H1 (cell line): Measurements from ENCODE around the gene CARD18. TPM values are rescaled to one million over a fixed set of nuclear protein-coding genes. Genes with fewer than 3 reads are reported as not detected.

Source experiments
- CTCF ChIA-PET: fragments of 300-600 bp; sonication (Branson Sonifier 250); formaldehyde crosslinking; loops from one replicate; lab custom pipeline; 2021; ENCODE audit not compliant: partially characterized antibody; lab: Charles Lee
- POLR2A ChIA-PET: fragments of 300-600 bp; sonication (Branson Sonifier 250); formaldehyde crosslinking; loops from one replicate; lab custom pipeline; 2021; ENCODE audit warnings: inconsistent platforms; ENCODE audit not compliant: partially characterized antibody; lab: Charles Lee
- DNase-seq, 2 experiments: peaks; one replicate each; pipeline versions ENCODE4 v3.0.0 to v3.0.0-alpha.2; 2010 to 2022; ENCODE audit warnings: low spot score in 2 of 2, low read depth in 1 of 2, mixed read lengths in 1 of 2
- FAIRE-seq: peaks from 2 replicates; lab custom pipeline; 2011; peaks lifted over from hg19 to GRCh38; lab: Jason Lieb, UNC
- H2AFZ ChIP-seq: 2 replicates; pipeline ENCODE4 v1.8.1; 2012; ENCODE audit warnings: low read length, inconsistent platforms
- H2AK5ac ChIP-seq: 2 replicates; pipeline ENCODE4 v1.6.1; 2013; ENCODE audit warnings: low read depth, low read length
- H2BK120ac ChIP-seq: replicated peaks from 2 replicates; pipeline ENCODE3; 2013; ENCODE audit warnings: low read depth, low read length, inconsistent platforms
- H2BK12ac ChIP-seq: 2 replicates; pipeline ENCODE4 v1.6.1; 2013; ENCODE audit warnings: low read depth, low read length
- H2BK15ac ChIP-seq: 2 replicates; pipeline ENCODE4 v1.6.1; 2013; ENCODE audit warnings: low read length
- H2BK20ac ChIP-seq: 2 replicates; pipeline ENCODE4 v1.6.1; 2013; ENCODE audit warnings: low read length
- H2BK5ac ChIP-seq: 2 replicates; pipeline ENCODE4 v1.6.1; 2013; ENCODE audit warnings: low read depth, low read length
- H3K14ac ChIP-seq: 2 replicates; pipeline ENCODE4 v1.6.1; 2013; ENCODE audit warnings: inconsistent platforms; ENCODE audit not compliant: insufficient read length
- H3K18ac ChIP-seq: 2 replicates; pipeline ENCODE4 v1.6.1; 2013; ENCODE audit warnings: low read length; ENCODE audit errors: extremely low read depth
- H3K23ac ChIP-seq: 2 replicates; pipeline ENCODE4 v1.6.1; 2013; ENCODE audit warnings: inconsistent platforms; ENCODE audit not compliant: insufficient read length
- H3K23me2 ChIP-seq: 2 replicates; pipeline ENCODE4 v1.6.1; 2013; ENCODE audit warnings: low read depth, low read length
- H3K27ac ChIP-seq: 2 replicates; pipeline ENCODE4 v1.6.1; 2011; ENCODE audit warnings: low read depth, low read length, inconsistent platforms
- H3K27me3 ChIP-seq, 4 experiments: replicated peaks in 1 of 4; 1 replicate in 1 of 4; 2 replicates in 3 of 4; pipeline versions ENCODE4 v1.6.1 to v1.8.1; 2011 to 2013; ENCODE audit warnings: low read length in 3 of 4, mild to moderate bottlenecking in 3 of 4, inconsistent platforms in 2 of 4, mixed read lengths in 2 of 4, moderate library complexity in 1 of 4; ENCODE audit not compliant: control insufficient read depth in 3 of 4, insufficient read depth in 3 of 4; ENCODE audit errors: extremely low read depth in 1 of 4
- H3K36me3 ChIP-seq, 4 experiments: 2 replicates each; pipeline versions ENCODE4 v1.6.1 to v1.8.1; 2011 to 2013; ENCODE audit warnings: mild to moderate bottlenecking in 4 of 4, low read length in 3 of 4, moderate library complexity in 2 of 4, control low read depth in 1 of 4, inconsistent platforms in 1 of 4; ENCODE audit not compliant: insufficient read depth in 4 of 4, control insufficient read depth in 2 of 4
- H3K4ac ChIP-seq: replicated peaks from 2 replicates; pipeline ENCODE3; 2013; ENCODE audit warnings: low read length, low read depth, mixed read lengths, inconsistent platforms; ENCODE audit not compliant: insufficient read length
- H3K4me1 ChIP-seq, 4 experiments: replicated peaks in 1 of 4; 1 replicate in 1 of 4; 2 replicates in 3 of 4; pipeline versions ENCODE4 v1.6.1 to v1.8.1; 2011 to 2013; ENCODE audit warnings: low read length in 3 of 4, inconsistent platforms in 2 of 4, mixed read lengths in 1 of 4; ENCODE audit not compliant: insufficient read depth in 4 of 4, control insufficient read depth in 3 of 4
- H3K4me2 ChIP-seq, 2 experiments: 2 replicates each; pipeline versions ENCODE4 v1.6.1 to v1.8.1; 2011 to 2013; ENCODE audit warnings: low read depth in 2 of 2, low read length in 2 of 2, control low read depth in 1 of 2, inconsistent platforms in 1 of 2, mild to moderate bottlenecking in 1 of 2; ENCODE audit not compliant: insufficient read depth in 1 of 2
- H3K4me3 ChIP-seq, 4 experiments: fragments of 200-600, 300-600 bp in 1 of 4; sonication (generic), shearing (Covaris generic), sonication (Bioruptor Twin) in 1 of 4; 2 replicates each; pipeline versions ENCODE4 v1.5.1 to v1.8.1; 2011 to 2016; ENCODE audit warnings: low read length in 4 of 4, low read depth in 3 of 4, control low read depth in 2 of 4, inconsistent platforms in 2 of 4, mild to moderate bottlenecking in 2 of 4, mixed read lengths in 1 of 4, moderate library complexity in 1 of 4; ENCODE audit not compliant: insufficient read depth in 2 of 4; ENCODE audit errors: extremely low read depth in 1 of 4
- H3K56ac ChIP-seq: replicated peaks from 2 replicates; pipeline ENCODE3; 2013; ENCODE audit warnings: low read depth, mild to moderate bottlenecking, mixed read lengths, low read length, inconsistent platforms; ENCODE audit not compliant: insufficient read length
- H3K79me1 ChIP-seq: 2 replicates; pipeline ENCODE4 v1.6.1; 2013; ENCODE audit warnings: low read depth, low read length, control low read depth
- H3K79me2 ChIP-seq, 2 experiments: 2 replicates each; pipeline versions ENCODE4 v1.6.1 to v1.8.1; 2012 to 2013; ENCODE audit warnings: low read length in 2 of 2, mild to moderate bottlenecking in 2 of 2, inconsistent platforms in 1 of 2; ENCODE audit not compliant: insufficient read depth in 2 of 2, control insufficient read depth in 1 of 2
- H3K9ac ChIP-seq, 4 experiments: replicated peaks in 1 of 4; 1 replicate in 1 of 4; 2 replicates in 3 of 4; pipeline versions ENCODE4 v1.6.1 to v1.8.1; 2011 to 2013; ENCODE audit warnings: low read depth in 3 of 4, low read length in 3 of 4, control low read depth in 2 of 4, mild to moderate bottlenecking in 2 of 4, moderate library complexity in 2 of 4, inconsistent platforms in 1 of 4; ENCODE audit errors: extremely low read depth in 1 of 4
- H3K9me3 ChIP-seq, 2 experiments: 2 replicates each; pipeline versions ENCODE4 v1.6.1 to v1.8.1; 2012 to 2013; ENCODE audit warnings: mild to moderate bottlenecking in 2 of 2, moderate library complexity in 2 of 2, control low read depth in 1 of 2, inconsistent platforms in 1 of 2, low read depth in 1 of 2, low read length in 1 of 2, mixed read lengths in 1 of 2; ENCODE audit not compliant: insufficient read depth in 2 of 2
- H4K20me1 ChIP-seq, 2 experiments: replicated peaks in 1 of 2; 2 replicates each; pipeline versions ENCODE3 to v1.8.1; 2011 to 2013; ENCODE audit warnings: inconsistent platforms in 2 of 2, low read length in 2 of 2, mild to moderate bottlenecking in 1 of 2; ENCODE audit not compliant: insufficient read depth in 2 of 2, control insufficient read depth in 1 of 2
- H4K5ac ChIP-seq: 2 replicates; pipeline ENCODE4 v1.6.1; 2013; ENCODE audit warnings: low read length, low read depth, mixed read lengths, inconsistent platforms; ENCODE audit not compliant: insufficient read length
- H4K8ac ChIP-seq: 2 replicates; pipeline ENCODE4 v1.8.0; 2013; ENCODE audit warnings: mild to moderate bottlenecking, moderate library complexity, low read length, inconsistent platforms; ENCODE audit not compliant: insufficient read depth; ENCODE audit errors: extremely low read depth
- H4K91ac ChIP-seq: replicated peaks from 2 replicates; pipeline ENCODE3; 2013; ENCODE audit warnings: low read length, mixed read lengths, inconsistent platforms; ENCODE audit not compliant: insufficient read length
- CBX8 ChIP-seq: fragments of 300-800, 300-1000 bp; sonication (generic); IDR thresholded peaks from 2 replicates; pipeline ENCODE4 v1.7.1; 2016; ENCODE audit warnings: low read depth, low read length, borderline replicate concordance
- CEBPB ChIP-seq: IDR thresholded peaks from 2 replicates; pipeline ENCODE4 v1.6.1; 2012; ENCODE audit warnings: low read depth, low read length
- CHD1 ChIP-seq: IDR thresholded peaks from 2 replicates; pipeline ENCODE4 v1.6.1; 2012; ENCODE audit warnings: low read depth, low read length, improper control_type of control experiment
- EP300 ChIP-seq, 2 experiments: IDR thresholded peaks; 1 replicate in 1 of 2; 2 replicates in 1 of 2; pipeline ENCODE4 v1.6.1; 2011 to 2012; ENCODE audit warnings: low read depth in 2 of 2, low read length in 2 of 2, mild to moderate bottlenecking in 2 of 2, borderline replicate concordance in 1 of 2, inconsistent platforms in 1 of 2, moderate library complexity in 1 of 2
- EZH2 ChIP-seq: fragments of 200-600 bp; sonication (generic); IDR thresholded peaks from 2 replicates; pipeline ENCODE4 v1.7.1; 2012; ENCODE audit warnings: low read depth, mild to moderate bottlenecking, moderate library complexity, low read length, inconsistent platforms; ENCODE audit not compliant: severe bottlenecking
- HDAC2 ChIP-seq, 2 experiments: fragments of 300-600 bp in 1 of 2; sonication (generic) in 1 of 2; IDR thresholded peaks; 2 replicates each; pipeline ENCODE4 v1.6.1; 2011 to 2012; ENCODE audit warnings: low read depth in 2 of 2, low read length in 2 of 2, mild to moderate bottlenecking in 2 of 2, moderate library complexity in 2 of 2, borderline replicate concordance in 1 of 2, inconsistent platforms in 1 of 2
- NRF1 ChIP-seq: IDR thresholded peaks from 2 replicates; pipeline ENCODE4 v1.6.1; 2011; ENCODE audit warnings: mild to moderate bottlenecking, low read depth, low read length, improper control_type of control experiment
- POLR2A ChIP-seq, 2 experiments: IDR thresholded peaks; 1 replicate in 1 of 2; 2 replicates in 1 of 2; pipeline ENCODE4 v1.6.1; 2011; ENCODE audit warnings: low read depth in 2 of 2, low read length in 2 of 2, mild to moderate bottlenecking in 2 of 2; ENCODE audit errors: control extremely low read depth in 1 of 2
- SIRT6 ChIP-seq: IDR thresholded peaks from one replicate; pipeline ENCODE4 v1.7.1; 2012; ENCODE audit warnings: low read length, inconsistent platforms
- SP4 ChIP-seq: IDR thresholded peaks from 2 replicates; pipeline ENCODE4 v1.6.1; 2012; ENCODE audit warnings: low read length, inconsistent platforms
- SRF ChIP-seq: IDR thresholded peaks from 2 replicates; pipeline ENCODE4 v1.6.1; 2011; ENCODE audit warnings: mild to moderate bottlenecking, low read depth, low read length, moderate library complexity
- TAF1 ChIP-seq: IDR thresholded peaks from 2 replicates; pipeline ENCODE4 v1.6.1; 2011; ENCODE audit warnings: mild to moderate bottlenecking, low read depth, low read length
- TCF12 ChIP-seq: IDR thresholded peaks from 2 replicates; pipeline ENCODE4 v1.6.1; 2011; ENCODE audit warnings: low read depth, mild to moderate bottlenecking, low read length
- TEAD4 ChIP-seq: IDR thresholded peaks from 2 replicates; pipeline ENCODE4 v1.6.1; 2012; ENCODE audit warnings: low read depth, low read length, inconsistent platforms, mixed read lengths
- WGBS, 2 experiments: shearing (Covaris generic) in 1 of 2; methylation state at CpG; one replicate each; pipeline versions ENCODE4 v1.1.6 to v1.1.7; 2013 to 2015; ENCODE audit warnings: low lambda C conversion rate in 2 of 2, mixed read lengths in 2 of 2, inconsistent platforms in 1 of 2, low coverage in 1 of 2, missing lambda C conversion rate in 1 of 2; ENCODE audit not compliant: insufficient replicate concordance in 2 of 2, insufficient coverage in 1 of 2, insufficient read length in 1 of 2; ENCODE audit errors: extremely low coverage in 1 of 2, missing lambda C conversion rate in 1 of 2; 5-methylcytosine and 5-hydroxymethylcytosine counted together
- long read RNA-seq, 2 experiments: library from RNA in 1 of 2; library from capped mRNA in 1 of 2; stranded (forward); transcript quantifications; one replicate each; pipeline ENCODE4 v2.0.0, GENCODE V29; 2021; ENCODE audit warnings: inconsistent platforms in 1 of 2
- polyA minus RNA-seq, 3 experiments: library from RNA; depleted of rRNA, polyadenylated mRNA; stranded (reverse); fragments of >200 nt; gene quantifications; 1 replicate in 2 of 3; 2 replicates in 1 of 3; pipeline ENCODE4 v1.2.3, GENCODE V29; 2011
- polyA plus RNA-seq, 7 experiments: library from polyadenylated mRNA; depleted of rRNA in 3 of 7; stranded (reverse) in 5 of 7; unstranded in 2 of 7; fragments of >200 nt in 5 of 7; fragments of 200-250 nt in 2 of 7; gene quantifications; 1 replicate in 5 of 7; 2 replicates in 1 of 7; 4 replicates in 1 of 7; pipeline versions ENCODE4 v1.2.1 to v1.2.3, GENCODE V29; 2011 to 2013; ENCODE audit warnings: missing spikeins in 2 of 7, mixed read lengths in 2 of 7
- total RNA-seq: library from RNA; stranded (reverse); fragmentation: NEBNext Ultra II Directional; extraction: Animal tissue kit (Norgen Biotek cat#: 25700); gene quantifications from 2 replicates; pipeline ENCODE4 v1.2.1, GENCODE V29; 2021

Gene CARD18
- total RNA-seq (not detected in 2 replicates), polyA plus RNA-seq (2011; rRNA removed) (not detected in 2 replicates), polyA minus RNA-seq (2011; rRNA and poly(A)+ RNA removed) (not detected in 2 replicates)
- not detected for polyA plus RNA-seq (2011; cell fraction: cytosol; rRNA removed)
- not detected for polyA plus RNA-seq (2011; cell fraction: nucleus; rRNA removed)
- not detected in 4 replicates for polyA plus RNA-seq (2012, experiment 1 of 2)
- not detected for polyA plus RNA-seq (2012, experiment 2 of 2)
- not detected for polyA plus RNA-seq (2013, experiment 1 of 2)
- not detected for polyA plus RNA-seq (2013, experiment 2 of 2)
- polyA minus RNA-seq (2011; cell fraction: cytosol; rRNA and poly(A)+ RNA removed), result not detected
- polyA minus RNA-seq (2011; cell fraction: nucleus; rRNA and poly(A)+ RNA removed), result not detected
- long read RNA-seq, experiment 1, result 0 reads
- long read RNA-seq, experiment 2, result 0 reads

GRCh38 chr11:105139669-105140068 is at the start of gene CARD18:
TSS of gene CARD18 (minus strand) at chr11:105139769. CDS start at chr11:105139726, 43 bp downstream.
- no peak for FAIRE-seq
- 77% methylated on average over 2 of the region's 2 CpGs; no CpG with 5 or more reads in 1 of the 2 experiments for WGBS, 2 experiments
- no peak within 1 kb of the TSS for H3K23ac ChIP-seq
- TF ChIP-seq CHD1, result no peak
- no peak for TF ChIP-seq NRF1
- no peak for TF ChIP-seq CEBPB
- no peak for TF ChIP-seq SIRT6
- TF ChIP-seq EZH2, result no peak
- no peak for TF ChIP-seq TCF12
- TF ChIP-seq SP4, result no peak
- TF ChIP-seq TAF1, result no peak
- TF ChIP-seq SRF, result no peak
- no peak for TF ChIP-seq CBX8
- TF ChIP-seq EP300 (IDR thresholded peaks at IDR 0.05; ENCODE audit: borderline replicate concordance in 1 of 2, low read depth in 2 of 2, low read length in 2 of 2), result no peak
- no peak for TF ChIP-seq HDAC2 (IDR thresholded peaks at IDR 0.05; ENCODE audit: borderline replicate concordance in 1 of 2, low read depth in 2 of 2, low read length in 2 of 2)
- TF ChIP-seq TEAD4, result no peak
- TF ChIP-seq POLR2A (IDR thresholded peaks at IDR 0.05; ENCODE audit: control extremely low read depth in 1 of 2, low read depth in 2 of 2, low read length in 2 of 2), result no peak

More at GRCh38 chr11:105139669-105140068, at the start of gene CARD18:
- no peaks in the 10 kb centered on the region for H3K27me3 ChIP-seq
- H2BK15ac ChIP-seq, result no peak within 1 kb of the TSS
- no peak within 1 kb of the TSS for H3K14ac ChIP-seq
- no peaks in the 10 kb centered on the region for H3K4me1 ChIP-seq
- no peak within 1 kb of the TSS for H2BK12ac ChIP-seq
- H2BK20ac ChIP-seq, result no peak within 1 kb of the TSS
- 0 out of 4 replicates have a peak, but pooled peaks cover 0 to 3% of the 10 kb centered on the region in 2 experiments for H3K9me3 ChIP-seq
- H4K20me1 ChIP-seq, result no peaks in the 10 kb centered on the region
- no peak within 1 kb of the TSS for H2AFZ ChIP-seq
- no peak within 1 kb of the TSS for H3K4ac ChIP-seq
- H3K27ac ChIP-seq, result no peak within 1 kb of the TSS
- no peak within 1 kb of the TSS for H4K8ac ChIP-seq
- ChIA-PET POLR2A (no interaction called here), CTCF (no interaction called here)
- H2BK5ac ChIP-seq, result no peak within 1 kb of the TSS
- no peaks in the 10 kb centered on the region for H3K79me1 ChIP-seq
- no peak for DNase-seq
- no peak within 1 kb of the TSS for H4K5ac ChIP-seq
- no peaks in the 10 kb centered on the region for H3K23me2 ChIP-seq
- no peak within 1 kb of the TSS for H2AK5ac ChIP-seq
- no peak within 1 kb of the TSS for H2BK120ac ChIP-seq
- H3K18ac ChIP-seq, result no peak within 1 kb of the TSS
- no peaks in the 10 kb centered on the region for H3K36me3 ChIP-seq
- no peak within 1 kb of the TSS for H3K9ac ChIP-seq
- H3K56ac ChIP-seq, result no peak within 1 kb of the TSS
- H4K91ac ChIP-seq, result no peak within 1 kb of the TSS
- H3K79me2 ChIP-seq, result no peaks in the 10 kb centered on the region
- H3K4me3 ChIP-seq, result no peak within 1 kb of the TSS
- no peak within 1 kb of the TSS for H3K4me2 ChIP-seq
